Liver (tissue), 9 donors: ENCODE results near the gene TOGARAM2. TPM values are rescaled to one million over a fixed set of nuclear protein-coding genes. Genes with fewer than 3 reads are reported as not detected.

Source experiments
- DNase-seq: peaks from one replicate; pipeline ENCODE4 v3.0.0-alpha.2; 2017; ENCODE audit warnings: low spot score
- H3K27ac ChIP-seq, 2 donors: one replicate each; pipeline ENCODE4 v1.7.0; 2013; ENCODE audit warnings: inconsistent platforms in 2 of 2, low read length in 2 of 2, control low read depth in 1 of 2, low read depth in 1 of 2, mild to moderate bottlenecking in 1 of 2
- H3K27me3 ChIP-seq, 4 donors: one replicate each; pipeline versions ENCODE4 v1.6.1 to v1.7.0; 2013; ENCODE audit warnings: low read length in 3 of 4, inconsistent platforms in 1 of 4, mild to moderate bottlenecking in 1 of 4, moderate library complexity in 1 of 4; ENCODE audit not compliant: control insufficient read depth in 4 of 4, insufficient read depth in 4 of 4
- H3K36me3 ChIP-seq, 4 donors: one replicate each; pipeline versions ENCODE4 v1.6.1 to v1.7.0; 2013; ENCODE audit warnings: low read length in 3 of 4, mild to moderate bottlenecking in 3 of 4, low read depth in 1 of 4, moderate library complexity in 1 of 4; ENCODE audit not compliant: control insufficient read depth in 4 of 4, insufficient read depth in 3 of 4
- H3K4me1 ChIP-seq, 4 donors: one replicate each; pipeline versions ENCODE4 v1.6.1 to v1.7.0; 2013; ENCODE audit warnings: low read length in 3 of 4, mild to moderate bottlenecking in 3 of 4, moderate library complexity in 1 of 4; ENCODE audit not compliant: control insufficient read depth in 4 of 4, insufficient read depth in 4 of 4
- H3K4me3 ChIP-seq, 3 donors: one replicate each; pipeline versions ENCODE4 v1.6.1 to v1.7.0; 2013; ENCODE audit warnings: low read length in 3 of 3, control low read depth in 1 of 3, low read depth in 1 of 3, mild to moderate bottlenecking in 1 of 3
- H3K9ac ChIP-seq, 2 donors: one replicate each; pipeline ENCODE4 v1.7.0; 2013; ENCODE audit warnings: low read length in 2 of 2, mild to moderate bottlenecking in 2 of 2, moderate library complexity in 2 of 2, control low read depth in 1 of 2, low read depth in 1 of 2
- H3K9me3 ChIP-seq, 4 donors: one replicate each; pipeline versions ENCODE4 v1.6.1 to v1.7.0; 2013; ENCODE audit warnings: low read length in 3 of 4; ENCODE audit not compliant: control insufficient read depth in 4 of 4
- EGR1 ChIP-seq, 2 donors: IDR thresholded peaks; 2 replicates each; pipeline ENCODE4 v1.6.1; 2016 to 2018; ENCODE audit warnings: antibody characterized with exemption in 2 of 2, low read depth in 2 of 2
- FOXA2 ChIP-seq: IDR thresholded peaks from 2 replicates; pipeline ENCODE4 v1.6.1; 2016; ENCODE audit warnings: antibody characterized with exemption
- HNF4G ChIP-seq: IDR thresholded peaks from 2 replicates; pipeline ENCODE4 v1.6.1; 2016; ENCODE audit warnings: antibody characterized with exemption
- JUND ChIP-seq, 2 donors: IDR thresholded peaks; 2 replicates each; pipeline ENCODE4 v1.6.1; 2016; ENCODE audit warnings: antibody characterized with exemption in 2 of 2
- MAX ChIP-seq: IDR thresholded peaks from 2 replicates; pipeline ENCODE4 v1.6.1; 2016; ENCODE audit warnings: antibody characterized with exemption
- NR2F2 ChIP-seq: IDR thresholded peaks from 2 replicates; pipeline ENCODE4 v1.6.1; 2016; ENCODE audit warnings: antibody characterized with exemption
- RAD21 ChIP-seq, 2 donors: IDR thresholded peaks; 2 replicates each; pipeline ENCODE4 v1.6.1; 2016; ENCODE audit warnings: antibody characterized with exemption in 2 of 2, mild to moderate bottlenecking in 2 of 2
- REST ChIP-seq: IDR thresholded peaks from 2 replicates; pipeline ENCODE4 v1.6.1; 2016; ENCODE audit warnings: antibody characterized with exemption, mild to moderate bottlenecking
- SP1 ChIP-seq: IDR thresholded peaks from 2 replicates; pipeline ENCODE4 v1.6.1; 2018; ENCODE audit warnings: antibody characterized with exemption, mild to moderate bottlenecking
- TAF1 ChIP-seq: conservative IDR thresholded peaks from 2 replicates; pipeline ENCODE4 v1.6.1; 2016; ENCODE audit warnings: antibody characterized with exemption, mild to moderate bottlenecking
- YY1 ChIP-seq: IDR thresholded peaks from 2 replicates; pipeline ENCODE4 v1.6.1; 2016; ENCODE audit warnings: antibody characterized with exemption, mild to moderate bottlenecking
- WGBS: extraction: QIAGEN DNeasy Blood & Tissue Kit; methylation state at CpG from one replicate; pipeline ENCODE4 v1.1.7; 2013; 5-methylcytosine and 5-hydroxymethylcytosine counted together
- polyA plus RNA-seq, 2 donors: library from polyadenylated mRNA; stranded (reverse) in 1 of 2; unstranded in 1 of 2; fragments of 200-250 nt in 1 of 2; fragments of >200 nt in 1 of 2; fragmentation: Nextera tagmentation in 1 of 2; extraction: Ambion mirVana in 1 of 2; gene quantifications; one replicate each; pipeline versions ENCODE4 v1.2.1 to v1.2.3, GENCODE V29; 2013 to 2015
- total RNA-seq, 2 donors: library from RNA; depleted of rRNA; stranded (reverse); fragments of >200 nt; gene quantifications; one replicate each; pipeline ENCODE4 v1.2.3, GENCODE V29; 2014
- TF ChIP-seq, protein P1 (sequence below): fragments of 150-350 bp; IDR thresholded peaks from 2 replicates; pipeline ENCODE4 v1.5.1; 2017; ENCODE audit warnings: improper control_type of control experiment, low read depth, low read length; ENCODE audit not compliant: missing input control
- donor health status: healthy.
- donor health status: healthy.
- donor health status: healthy.
- donor health status: healthy.
- donor health status: healthy.

The TOGARAM2 gene
- total and polyA plus RNA-seq, 4 donors: 0.15 to 0.42 (median 0.19) TPM; not detected in 1

GRCh38 chr2:28982381-28982950 lies 1.4 kb downstream of the TOGARAM2 start:
- H3K9me3 ChIP-seq: no peaks in the 10 kb centered on the region
- H3K36me3 ChIP-seq: no peaks in the 10 kb centered on the region
- no peaks in the 10 kb centered on the region for H3K27me3 ChIP-seq
- no peak overlapping the region for H3K9ac ChIP-seq
- H3K27ac ChIP-seq: no peak overlapping the region
- H3K4me3 ChIP-seq: no peak overlapping the region
- WGBS: 89% methylated on average over 8 of the region's 8 CpGs
- no peak for TF ChIP-seq NR2F2
- TF ChIP-seq, protein P1, sequence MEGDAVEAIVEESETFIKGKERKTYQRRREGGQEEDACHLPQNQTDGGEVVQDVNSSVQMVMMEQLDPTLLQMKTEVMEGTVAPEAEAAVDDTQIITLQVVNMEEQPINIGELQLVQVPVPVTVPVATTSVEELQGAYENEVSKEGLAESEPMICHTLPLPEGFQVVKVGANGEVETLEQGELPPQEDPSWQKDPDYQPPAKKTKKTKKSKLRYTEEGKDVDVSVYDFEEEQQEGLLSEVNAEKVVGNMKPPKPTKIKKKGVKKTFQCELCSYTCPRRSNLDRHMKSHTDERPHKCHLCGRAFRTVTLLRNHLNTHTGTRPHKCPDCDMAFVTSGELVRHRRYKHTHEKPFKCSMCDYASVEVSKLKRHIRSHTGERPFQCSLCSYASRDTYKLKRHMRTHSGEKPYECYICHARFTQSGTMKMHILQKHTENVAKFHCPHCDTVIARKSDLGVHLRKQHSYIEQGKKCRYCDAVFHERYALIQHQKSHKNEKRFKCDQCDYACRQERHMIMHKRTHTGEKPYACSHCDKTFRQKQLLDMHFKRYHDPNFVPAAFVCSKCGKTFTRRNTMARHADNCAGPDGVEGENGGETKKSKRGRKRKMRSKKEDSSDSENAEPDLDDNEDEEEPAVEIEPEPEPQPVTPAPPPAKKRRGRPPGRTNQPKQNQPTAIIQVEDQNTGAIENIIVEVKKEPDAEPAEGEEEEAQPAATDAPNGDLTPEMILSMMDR: no peak
- no peak for DNase-seq
- H3K4me1 ChIP-seq: no peaks in the 10 kb centered on the region

DNA sequence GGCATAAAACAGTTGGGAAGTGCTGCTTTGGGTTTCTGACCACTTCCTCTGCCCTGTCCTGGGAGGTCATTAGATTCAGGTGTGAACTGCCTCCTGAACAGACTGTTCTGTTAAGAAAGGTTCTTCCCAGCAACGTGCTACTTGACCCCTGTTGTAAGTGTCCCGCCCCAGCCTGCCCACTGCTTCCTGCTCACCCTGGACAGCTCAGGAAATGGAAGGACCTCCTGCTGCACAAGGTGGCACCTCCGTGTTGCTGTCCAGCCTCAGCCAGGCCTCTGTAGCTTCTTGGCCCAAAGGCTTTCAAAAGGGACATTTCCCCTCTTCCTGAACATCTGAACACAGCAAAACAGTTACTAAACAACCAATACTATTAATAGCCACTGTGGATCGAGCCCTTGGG lies 5.3 kb downstream of the TOGARAM2 start:
- no peak for DNase-seq
- no peak for TF ChIP-seq MAX
- H3K36me3 ChIP-seq: no peaks in the 10 kb centered on the region
- no peaks in the 10 kb centered on the region for H3K9me3 ChIP-seq
- 50% methylated on average over 4 of the region's 4 CpGs for WGBS
- no peak overlapping the region for H3K27ac ChIP-seq
- no peak overlapping the region for H3K4me3 ChIP-seq
- no peaks in the 10 kb centered on the region for H3K27me3 ChIP-seq
- no peak overlapping the region for H3K9ac ChIP-seq
- H3K4me1 ChIP-seq: no peaks in the 10 kb centered on the region

DNA sequence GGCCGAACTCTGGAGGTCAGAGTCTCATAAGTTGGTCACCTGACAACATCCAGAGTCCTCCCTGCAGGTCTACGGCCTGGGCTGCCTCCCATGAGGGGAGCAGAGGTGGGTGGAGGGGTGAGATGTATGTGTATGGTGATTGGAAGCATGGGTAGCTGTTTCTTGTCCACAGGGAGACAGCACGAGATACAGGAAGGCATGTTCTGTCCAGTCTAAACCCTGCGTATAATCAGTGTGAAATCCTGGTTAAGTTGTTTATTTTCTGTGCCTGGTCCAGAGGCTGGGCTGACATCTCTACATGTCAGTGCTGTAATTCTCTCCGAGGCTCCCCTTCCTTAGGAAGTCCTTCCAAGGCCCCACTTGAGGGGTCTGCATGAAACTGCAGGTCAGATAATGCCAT lies 8.9 kb downstream of the TOGARAM2 start:
- no peak for TF ChIP-seq HNF4G
- TF ChIP-seq JUND (IDR thresholded peaks at IDR 0.05): no peak
- no peak for TF ChIP-seq EGR1 (IDR thresholded peaks at IDR 0.05; ENCODE audit: low read depth in 2 of 2)
- no peak for TF ChIP-seq MAX
- no peak for TF ChIP-seq TAF1
- TF ChIP-seq FOXA2: no peak
- TF ChIP-seq RAD21 (IDR thresholded peaks at IDR 0.05): no peak
- TF ChIP-seq YY1: no peak
- TF ChIP-seq REST: no peak
- TF ChIP-seq SP1: no peak
- H3K27ac ChIP-seq: no peak overlapping the region
- WGBS: 83% methylated on average over 5 of the region's 5 CpGs
- no peak overlapping the region for H3K9ac ChIP-seq
- no peaks in the 10 kb centered on the region for H3K9me3 ChIP-seq
- no peaks in the 10 kb centered on the region for H3K4me1 ChIP-seq
- no peak for DNase-seq
- no peaks in the 10 kb centered on the region for H3K27me3 ChIP-seq
- H3K4me3 ChIP-seq: no peak overlapping the region
- H3K36me3 ChIP-seq: no peaks in the 10 kb centered on the region
